ENCODE data around the gene STAMBP.

- TF ChIP-seq POLR2A (IDR thresholded peaks at IDR 0.05): no peak
- TF ChIP-seq, protein P1, sequence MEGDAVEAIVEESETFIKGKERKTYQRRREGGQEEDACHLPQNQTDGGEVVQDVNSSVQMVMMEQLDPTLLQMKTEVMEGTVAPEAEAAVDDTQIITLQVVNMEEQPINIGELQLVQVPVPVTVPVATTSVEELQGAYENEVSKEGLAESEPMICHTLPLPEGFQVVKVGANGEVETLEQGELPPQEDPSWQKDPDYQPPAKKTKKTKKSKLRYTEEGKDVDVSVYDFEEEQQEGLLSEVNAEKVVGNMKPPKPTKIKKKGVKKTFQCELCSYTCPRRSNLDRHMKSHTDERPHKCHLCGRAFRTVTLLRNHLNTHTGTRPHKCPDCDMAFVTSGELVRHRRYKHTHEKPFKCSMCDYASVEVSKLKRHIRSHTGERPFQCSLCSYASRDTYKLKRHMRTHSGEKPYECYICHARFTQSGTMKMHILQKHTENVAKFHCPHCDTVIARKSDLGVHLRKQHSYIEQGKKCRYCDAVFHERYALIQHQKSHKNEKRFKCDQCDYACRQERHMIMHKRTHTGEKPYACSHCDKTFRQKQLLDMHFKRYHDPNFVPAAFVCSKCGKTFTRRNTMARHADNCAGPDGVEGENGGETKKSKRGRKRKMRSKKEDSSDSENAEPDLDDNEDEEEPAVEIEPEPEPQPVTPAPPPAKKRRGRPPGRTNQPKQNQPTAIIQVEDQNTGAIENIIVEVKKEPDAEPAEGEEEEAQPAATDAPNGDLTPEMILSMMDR (IDR thresholded peaks at IDR 0.05): no peak
Measured at GRCh38 chr2:73889206-73889605, 60.4 kb downstream of the STAMBP start.
